ENCODE data around the gene SERINC5. TPM values are rescaled to one million over a fixed set of nuclear protein-coding genes. Genes with fewer than 3 reads are reported as not detected.
"Not testable (repeated sequence)": the region's sequence is repeated elsewhere in the genome, so short reads cannot be mapped to it uniquely, and the experiment has no call there.

SERINC5 gene
- total and polyA plus RNA-seq, 12 donors = 14.4 to 258 (median 88.0) TPM

GRCh38 chr5:80140496-80140895 is 115.4 kb downstream of the SERINC5 start:
- H3K4me1 ChIP-seq (replicated peaks in 1 of 2) = peaks cover 21 to 33% of the 10 kb centered on the region in 2 donors
- H3K27me3 ChIP-seq = no peaks in the 10 kb centered on the region
- H3K36me3 ChIP-seq (replicated peaks in 1 of 2) = peaks cover 0 to 18% of the 10 kb centered on the region in 2 donors
- WGBS, 4 donors = 72 to 89% (median 79%) methylated on average over 3 of the region's 3 CpGs
- peak overlapping the region; percentile 59 to 94 (median 88) for H3K27ac ChIP-seq
- DNase-seq = peak in 2 of 7 donors; percentile 22 to 42
- intact Hi-C loops (cut with DNase I) = no loop called here
- no peak for TF ChIP-seq POLR2A (IDR thresholded peaks at IDR 0.05)
- TF ChIP-seq, protein P1, sequence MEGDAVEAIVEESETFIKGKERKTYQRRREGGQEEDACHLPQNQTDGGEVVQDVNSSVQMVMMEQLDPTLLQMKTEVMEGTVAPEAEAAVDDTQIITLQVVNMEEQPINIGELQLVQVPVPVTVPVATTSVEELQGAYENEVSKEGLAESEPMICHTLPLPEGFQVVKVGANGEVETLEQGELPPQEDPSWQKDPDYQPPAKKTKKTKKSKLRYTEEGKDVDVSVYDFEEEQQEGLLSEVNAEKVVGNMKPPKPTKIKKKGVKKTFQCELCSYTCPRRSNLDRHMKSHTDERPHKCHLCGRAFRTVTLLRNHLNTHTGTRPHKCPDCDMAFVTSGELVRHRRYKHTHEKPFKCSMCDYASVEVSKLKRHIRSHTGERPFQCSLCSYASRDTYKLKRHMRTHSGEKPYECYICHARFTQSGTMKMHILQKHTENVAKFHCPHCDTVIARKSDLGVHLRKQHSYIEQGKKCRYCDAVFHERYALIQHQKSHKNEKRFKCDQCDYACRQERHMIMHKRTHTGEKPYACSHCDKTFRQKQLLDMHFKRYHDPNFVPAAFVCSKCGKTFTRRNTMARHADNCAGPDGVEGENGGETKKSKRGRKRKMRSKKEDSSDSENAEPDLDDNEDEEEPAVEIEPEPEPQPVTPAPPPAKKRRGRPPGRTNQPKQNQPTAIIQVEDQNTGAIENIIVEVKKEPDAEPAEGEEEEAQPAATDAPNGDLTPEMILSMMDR (IDR thresholded peaks at IDR 0.05) = no peak
- no peak overlapping the region for H3K4me3 ChIP-seq
- H3K9me3 ChIP-seq (replicated peaks in 1 of 3) = no peaks in the 10 kb centered on the region

DNA sequence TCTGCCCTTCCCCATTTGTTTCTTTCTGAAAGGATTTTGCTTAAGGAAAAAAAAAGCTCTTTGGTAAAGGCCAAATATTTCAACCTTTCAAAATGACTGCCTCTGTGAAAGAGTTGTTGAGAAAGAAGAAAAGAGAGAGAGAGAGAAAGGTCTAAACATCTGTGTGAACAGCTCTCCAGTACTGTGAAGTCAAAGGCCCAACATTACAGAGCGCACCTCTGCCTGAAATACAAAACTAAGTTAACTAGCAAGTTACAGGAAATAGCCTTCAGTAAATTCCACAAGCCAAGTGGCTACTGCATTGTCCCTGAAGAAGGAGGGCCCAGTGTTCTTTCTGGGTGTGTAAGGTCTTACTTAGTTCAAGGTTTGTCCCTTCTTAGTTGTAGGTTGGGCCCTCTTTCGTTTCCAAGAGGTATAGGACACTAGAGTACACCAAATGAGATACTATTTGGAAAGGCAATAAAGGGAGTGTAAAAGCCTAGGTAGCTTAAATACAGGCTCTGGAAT is 116.3 kb downstream of the SERINC5 start:
- Histone ChIP-seq H3K27ac (peak overlapping the region in 3 of 5 donors; percentile 6 to 94 (median 42)), H3K27me3 (no peaks in the 10 kb centered on the region), H3K9me3 (replicated peaks in 1 of 3) (no peaks in the 10 kb centered on the region), H3K4me3 (no peak overlapping the region), H3K4me1 (replicated peaks in 1 of 2) (peaks cover 21 to 35% of the 10 kb centered on the region in 2 donors), H3K36me3 (replicated peaks in 1 of 2) (peaks cover 0 to 16% of the 10 kb centered on the region in 2 donors)
- TF ChIP-seq, protein P1 (IDR thresholded peaks at IDR 0.05) = no peak
- no peak for TF ChIP-seq POLR2A (IDR thresholded peaks at IDR 0.05)
- DNase-seq = peak in 2 of 7 donors; percentile 6 to 25
- WGBS, 4 donors = 72 to 83% (median 79%) methylated on average over 2 of the region's 2 CpGs
- intact Hi-C loops (cut with DNase I) = loop anchor here in 1 of 2 donors (10.0 kb wide), 1 partner anchor 115 kb away; the partner anchor contains the start of gene SERINC5

- WGBS, 4 donors = 92 to 99% (median 98%) methylated on average over 6 of the region's 6 CpGs
Observed at GRCh38 chr5:80138486-80138885, 117.4 kb downstream of the SERINC5 start.

GRCh38 chr5:80136798-80137197 is 119.0 kb downstream of the SERINC5 start:
- Histone ChIP-seq H3K4me1 (replicated peaks in 1 of 2) (peaks cover 18 to 29% of the 10 kb centered on the region in 2 donors), H3K27ac (peak overlapping the region in 1 of 5 donors; percentile 62)
- 86 to 90% (median 89%) methylated on average over 7 of the region's 7 CpGs for WGBS, 4 donors
- H3K27me3 ChIP-seq; H3K9me3 ChIP-seq (replicated peaks in 1 of 3); H3K4me3 ChIP-seq; H3K36me3 ChIP-seq (replicated peaks in 1 of 2): not testable (repeated sequence)
- peak in 1 of 7 donors; percentile 45 for DNase-seq
- intact Hi-C loops (cut with DNase I) = loop anchor here in 1 of 2 donors (10.0 kb wide), 1 partner anchor 118 kb away; the partner anchor contains the start of gene SERINC5

More at GRCh38 chr5:80138486-80138885, 117.4 kb downstream of the SERINC5 start:
- H3K4me1 ChIP-seq (replicated peaks in 1 of 2) = peaks cover 21 to 39% of the 10 kb centered on the region in 2 donors
- no peaks in the 10 kb centered on the region for H3K27me3 ChIP-seq
- H3K4me3 ChIP-seq = no peak overlapping the region
- DNase-seq = peak in 1 of 7 donors; percentile 45
- H3K9me3 ChIP-seq (replicated peaks in 1 of 3) = no peaks in the 10 kb centered on the region
- H3K36me3 ChIP-seq (replicated peaks in 1 of 2) = peaks cover 0 to 6% of the 10 kb centered on the region in 2 donors
- intact Hi-C loops (cut with DNase I) = loop anchor here in 1 of 2 donors (10.0 kb wide), 1 partner anchor 116 kb away; the partner anchor contains the start of gene SERINC5
- H3K27ac ChIP-seq = no peak overlapping the region
- TF ChIP-seq POLR2A (IDR thresholded peaks at IDR 0.05) = no peak

GRCh38 chr5:80134876-80135275 is 121.0 kb downstream of the SERINC5 start:
- no peaks in the 10 kb centered on the region for H3K36me3 ChIP-seq (replicated peaks in 1 of 2)
- no peak for DNase-seq
- peaks cover 0 to 11% of the 10 kb centered on the region in 2 donors for H3K4me1 ChIP-seq (replicated peaks in 1 of 2)
- no peak overlapping the region for H3K4me3 ChIP-seq
- no peak for TF ChIP-seq POLR2A (IDR thresholded peaks at IDR 0.05)
- TF ChIP-seq, protein P1 (IDR thresholded peaks at IDR 0.05) = no peak
- no peaks in the 10 kb centered on the region for H3K9me3 ChIP-seq (replicated peaks in 1 of 3)
- WGBS, 4 donors = 74 to 80% (median 78%) methylated on average over 3 of the region's 3 CpGs
- H3K27ac ChIP-seq = peak overlapping the region in 1 of 5 donors; percentile 17
- intact Hi-C loops (cut with DNase I) = loop anchor here in 1 of 2 donors (10.0 kb wide), 1 partner anchor 120 kb away; the partner anchor contains the start of gene SERINC5
- no peaks in the 10 kb centered on the region for H3K27me3 ChIP-seq

All from adrenal gland (tissue), 12 donors.